IMR-90 (cell line): ENCODE results near the gene TIFAB. TPM values are rescaled to one million over a fixed set of nuclear protein-coding genes. Genes with fewer than 3 reads are reported as not detected.

Experiments used
- ATAC-seq: fragments of 200-7000 bp; cut with Tn5 transposase; 2 replicates; pipeline ENCODE4 v1.9.1; 2020; ENCODE audit warnings: low read depth, mild to moderate bottlenecking, moderate library complexity
- BruUV-seq: library from RNA; stranded (reverse); fragments of 400-500 nt; replicated peaks from 2 replicates; lab custom pipeline; 2021; lab: Mats Ljungman, UMichigan
- CTCF ChIA-PET: fragments of 300-600 bp; formaldehyde crosslinking; extraction: SDS; loops from one replicate; lab custom pipeline; 2021; ENCODE audit warnings: antibody characterized with exemption; lab: Yijun Ruan, JAX
- POLR2A ChIA-PET: fragments of 300-600 bp; sonication (Branson Sonifier 250); formaldehyde crosslinking; loops from one replicate; lab custom pipeline; 2022; ENCODE audit warnings: antibody characterized with exemption; ENCODE audit not compliant: unreplicated experiment; lab: Charles Lee
- DNase-seq: peaks from one replicate; pipeline ENCODE4 v3.0.0; 2013
- H2AFZ ChIP-seq: replicated peaks from 2 replicates; pipeline ENCODE3; 2013; ENCODE audit warnings: low read length, mild to moderate bottlenecking; ENCODE audit not compliant: poor library complexity
- H2AK5ac ChIP-seq: 2 replicates; pipeline ENCODE4 v1.6.1; 2013; ENCODE audit warnings: low read depth, low read length, inconsistent platforms
- H2AK9ac ChIP-seq: replicated peaks from 2 replicates; pipeline ENCODE3; 2013; ENCODE audit warnings: mild to moderate bottlenecking, low read depth, low read length, moderate library complexity; ENCODE audit not compliant: poor library complexity
- H2BK120ac ChIP-seq: 2 replicates; pipeline ENCODE4 v1.6.1; 2013; ENCODE audit warnings: low read depth, low read length, inconsistent platforms
- H2BK15ac ChIP-seq: 3 replicates; pipeline ENCODE4 v1.6.1; 2013; ENCODE audit warnings: low read depth, low read length, inconsistent platforms
- H2BK20ac ChIP-seq: 2 replicates; pipeline ENCODE4 v1.6.1; 2013; ENCODE audit warnings: low read depth, mild to moderate bottlenecking, inconsistent platforms, low read length, moderate library complexity
- H2BK5ac ChIP-seq: 2 replicates; pipeline ENCODE4 v1.6.1; 2013; ENCODE audit warnings: mild to moderate bottlenecking, low read depth, low read length, inconsistent platforms; ENCODE audit not compliant: poor library complexity, severe bottlenecking
- H3K14ac ChIP-seq: replicated peaks from 2 replicates; pipeline ENCODE4 v1.6.1; 2013; ENCODE audit warnings: low read depth, low read length, inconsistent platforms
- H3K18ac ChIP-seq: 2 replicates; pipeline ENCODE4 v1.6.1; 2013; ENCODE audit warnings: low read depth, low read length, control low read depth
- H3K23ac ChIP-seq: 2 replicates; pipeline ENCODE4 v1.6.1; 2013; ENCODE audit warnings: low read depth, low read length, inconsistent platforms
- H3K27ac ChIP-seq: 2 replicates; pipeline ENCODE4 v1.5.1; 2013; ENCODE audit warnings: mild to moderate bottlenecking, control low read depth, low read length; ENCODE audit not compliant: insufficient read depth
- H3K27me3 ChIP-seq: 2 replicates; pipeline ENCODE4 v1.6.1; 2013; ENCODE audit warnings: low read length; ENCODE audit not compliant: control insufficient read depth, insufficient read depth
- H3K36me3 ChIP-seq: 2 replicates; pipeline ENCODE4 v1.6.1; 2013; ENCODE audit warnings: low read length, mixed read lengths; ENCODE audit not compliant: control insufficient read depth, insufficient read depth
- H3K4ac ChIP-seq: 2 replicates; pipeline ENCODE4 v1.6.1; 2013; ENCODE audit warnings: low read depth, low read length, inconsistent platforms
- H3K4me1 ChIP-seq: 2 replicates; pipeline ENCODE4 v1.6.1; 2013; ENCODE audit warnings: low read length, mixed read lengths; ENCODE audit not compliant: control insufficient read depth, insufficient read depth
- H3K4me2 ChIP-seq: 2 replicates; pipeline ENCODE4 v1.6.1; 2013; ENCODE audit warnings: low read depth, mild to moderate bottlenecking, control low read depth, low read length, moderate library complexity
- H3K4me3 ChIP-seq: 2 replicates; pipeline ENCODE4 v1.5.1; 2013; ENCODE audit warnings: low read depth, mild to moderate bottlenecking, control low read depth, low read length, moderate library complexity; ENCODE audit not compliant: insufficient read depth
- H3K56ac ChIP-seq: 2 replicates; pipeline ENCODE4 v1.6.1; 2013; ENCODE audit warnings: low read length, inconsistent platforms; ENCODE audit not compliant: insufficient read depth; ENCODE audit errors: extremely low read depth
- H3K79me1 ChIP-seq, 2 experiments: 2 replicates each; pipeline ENCODE4 v1.6.1; 2013; ENCODE audit warnings: low read length in 2 of 2, inconsistent platforms in 1 of 2, low read depth in 1 of 2
- H3K9ac ChIP-seq: 2 replicates; pipeline ENCODE4 v1.6.1; 2013; ENCODE audit warnings: low read depth, low read length, control low read depth
- H3K9me1 ChIP-seq: 2 replicates; pipeline ENCODE4 v1.6.1; 2013; ENCODE audit warnings: low read length, inconsistent platforms; ENCODE audit not compliant: insufficient read depth
- H3K9me3 ChIP-seq: 2 replicates; pipeline ENCODE4 v1.6.1; 2013; ENCODE audit warnings: low read length; ENCODE audit not compliant: control insufficient read depth, insufficient read depth
- H4K20me1 ChIP-seq: 2 replicates; pipeline ENCODE4 v1.6.1; 2013; ENCODE audit warnings: low read length, inconsistent platforms; ENCODE audit not compliant: insufficient read depth
- H4K5ac ChIP-seq: 2 replicates; pipeline ENCODE4 v1.6.1; 2013; ENCODE audit warnings: mild to moderate bottlenecking, low read depth, low read length, control low read depth
- H4K8ac ChIP-seq, 2 experiments: 2 replicates each; pipeline ENCODE4 v1.6.1; 2013; ENCODE audit warnings: low read depth in 2 of 2, low read length in 2 of 2, control low read depth in 1 of 2, inconsistent platforms in 1 of 2
- H4K91ac ChIP-seq: 2 replicates; pipeline ENCODE4 v1.6.1; 2013; ENCODE audit warnings: low read depth, low read length, inconsistent platforms; ENCODE audit not compliant: insufficient read depth
- BHLHE40 ChIP-seq: fragments of 150-350 bp; IDR thresholded peaks from 2 replicates; pipeline ENCODE4 v1.6.1; 2016; ENCODE audit warnings: mild to moderate bottlenecking, low read depth, low read length
- CEBPB ChIP-seq: IDR thresholded peaks from 2 replicates; pipeline ENCODE4 v1.6.1; 2012; ENCODE audit warnings: low read depth, low read length, improper control_type of control experiment
- FOS ChIP-seq: fragments of 150-350 bp; IDR thresholded peaks from 2 replicates; pipeline ENCODE4 v1.6.1; 2016; ENCODE audit warnings: low read depth, low read length
- MAZ ChIP-seq: IDR thresholded peaks from 2 replicates; pipeline ENCODE4 v1.6.1; 2012; ENCODE audit warnings: low read depth, mild to moderate bottlenecking, low read length, improper control_type of control experiment, moderate library complexity, borderline replicate concordance
- NFE2L2 ChIP-seq: fragments of 150-350 bp; IDR thresholded peaks from 2 replicates; pipeline ENCODE4 v1.6.1; 2016; ENCODE audit warnings: low read depth, mild to moderate bottlenecking, low read length
- POLR2A ChIP-seq: IDR thresholded peaks from 2 replicates; pipeline ENCODE4 v1.6.1; 2012; ENCODE audit warnings: mild to moderate bottlenecking, low read depth, low read length
- RCOR1 ChIP-seq: IDR thresholded peaks from 2 replicates; pipeline ENCODE4 v1.6.1; 2012; ENCODE audit warnings: mild to moderate bottlenecking, low read length, improper control_type of control experiment; ENCODE audit not compliant: insufficient replicate concordance
- WGBS, 2 experiments: methylation state at CpG; one replicate each; pipeline versions ENCODE4 v1.1.5 to v1.1.7; 2013; ENCODE audit warnings: missing lambda C conversion rate in 2 of 2; ENCODE audit not compliant: insufficient read length in 1 of 2; ENCODE audit errors: extremely low coverage in 2 of 2; 5-methylcytosine and 5-hydroxymethylcytosine counted together
- dilution Hi-C: fragments of 300-500 bp; cut with HindIII; formaldehyde crosslinking; loops from one replicate; pipeline ENCODE4 v1.14.3; 2018; ENCODE audit warnings: low sequenced_read_pairs; ENCODE audit not compliant: unreplicated experiment
- in situ Hi-C: fragments of 300-500 bp; cut with MboI; formaldehyde crosslinking; loops from 3 replicates; pipeline ENCODE4 v1.14.3; 2019; ENCODE audit warnings: low sequenced_read_pairs, inconsistent platforms, mixed read lengths
- intact Hi-C: fragments of 100-400 bp; cut with micrococcal nuclease; formaldehyde crosslinking; loops from 2 replicates; pipeline ENCODE4 v1.10.0; 2022
- polyA plus RNA-seq, 3 experiments: library from polyadenylated mRNA; depleted of rRNA; stranded (reverse); fragments of >200 nt; gene quantifications; 2 replicates each; pipeline ENCODE4 v1.2.3, GENCODE V29; 2012; ENCODE audit warnings: low replicate concordance in 1 of 3
- total RNA-seq: library from RNA; depleted of rRNA; stranded (reverse); fragments of >200 nt; gene quantifications from 2 replicates; pipeline ENCODE4 v1.2.3, GENCODE V29; 2012
- TF ChIP-seq, protein P1 (sequence below): fragments of 150-350 bp; IDR thresholded peaks from 2 replicates; pipeline ENCODE4 v1.6.1; 2016; ENCODE audit warnings: low read depth, mild to moderate bottlenecking, low read length, moderate library complexity, borderline replicate concordance
- TF ChIP-seq, protein P2 (sequence below): fragments of 150-350 bp; IDR thresholded peaks from 2 replicates; pipeline ENCODE4 v1.6.1; 2017; ENCODE audit warnings: mild to moderate bottlenecking, antibody characterized with exemption, low read length, low read depth

TIFAB gene
- total and polyA plus RNA-seq, 2 of the 4 experiments (the other 2 are of a cell fraction), result not detected

DNA sequence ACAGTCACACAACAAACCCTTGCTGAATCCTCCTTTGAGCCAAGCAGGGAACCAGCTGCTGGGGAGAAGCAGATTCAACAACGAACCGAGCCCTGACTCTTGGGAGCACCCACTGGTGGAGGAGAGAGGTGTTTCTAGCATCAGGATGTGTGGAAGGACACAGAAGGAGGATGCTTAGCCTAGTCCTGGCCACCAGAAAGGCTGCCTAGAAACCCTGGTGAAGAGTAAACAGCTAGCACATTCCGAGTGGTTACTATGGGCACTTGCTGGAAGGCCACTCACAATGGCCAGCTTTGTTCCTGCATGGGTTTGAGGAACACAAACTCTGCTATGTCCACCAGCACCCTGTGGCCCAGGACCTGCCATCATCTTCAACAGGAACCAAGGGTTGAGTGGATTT lies 1.8 kb downstream of the TIFAB start:
- Histone ChIP-seq H2AK5ac (no peak overlapping the region), H4K8ac (no peak overlapping the region), H3K56ac (no peak overlapping the region), H3K27ac (no peak overlapping the region), H3K4me2 (no peak overlapping the region), H4K20me1 (no peaks in the 10 kb centered on the region), H2BK20ac (no peak overlapping the region), H2BK15ac (no peak overlapping the region), H2BK5ac (no peak overlapping the region), H3K14ac (no peak overlapping the region), H2AFZ (no peak overlapping the region), H3K9me3 (no peaks in the 10 kb centered on the region; the same call in 1 of the 2 replicates), H3K36me3 (no peaks in the 10 kb centered on the region), H3K23ac (no peak overlapping the region), H3K27me3 (peaks cover 45% of the 10 kb centered on the region), H3K4me3 (no peak overlapping the region), H3K9me1 (no peaks in the 10 kb centered on the region), H2AK9ac (no peak overlapping the region), H3K79me1 (no peaks in the 10 kb centered on the region), H3K4me1 (no peaks in the 10 kb centered on the region), H3K4ac (no peak overlapping the region), H3K9ac (no peak overlapping the region), H4K91ac (no peak overlapping the region), H4K5ac (no peak overlapping the region), H3K18ac (no peak overlapping the region), H2BK120ac (no peak overlapping the region)
- no peak for ATAC-seq
- no peak for DNase-seq
- TF ChIP-seq, protein P1, sequence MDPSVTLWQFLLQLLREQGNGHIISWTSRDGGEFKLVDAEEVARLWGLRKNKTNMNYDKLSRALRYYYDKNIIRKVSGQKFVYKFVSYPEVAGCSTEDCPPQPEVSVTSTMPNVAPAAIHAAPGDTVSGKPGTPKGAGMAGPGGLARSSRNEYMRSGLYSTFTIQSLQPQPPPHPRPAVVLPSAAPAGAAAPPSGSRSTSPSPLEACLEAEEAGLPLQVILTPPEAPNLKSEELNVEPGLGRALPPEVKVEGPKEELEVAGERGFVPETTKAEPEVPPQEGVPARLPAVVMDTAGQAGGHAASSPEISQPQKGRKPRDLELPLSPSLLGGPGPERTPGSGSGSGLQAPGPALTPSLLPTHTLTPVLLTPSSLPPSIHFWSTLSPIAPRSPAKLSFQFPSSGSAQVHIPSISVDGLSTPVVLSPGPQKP, result no peak
- TF ChIP-seq MAZ (no peak), NFE2L2 (no peak), FOS (no peak), RCOR1 (no peak), BHLHE40 (no peak), CEBPB (no peak), POLR2A (no peak)
- TF ChIP-seq, protein P2, sequence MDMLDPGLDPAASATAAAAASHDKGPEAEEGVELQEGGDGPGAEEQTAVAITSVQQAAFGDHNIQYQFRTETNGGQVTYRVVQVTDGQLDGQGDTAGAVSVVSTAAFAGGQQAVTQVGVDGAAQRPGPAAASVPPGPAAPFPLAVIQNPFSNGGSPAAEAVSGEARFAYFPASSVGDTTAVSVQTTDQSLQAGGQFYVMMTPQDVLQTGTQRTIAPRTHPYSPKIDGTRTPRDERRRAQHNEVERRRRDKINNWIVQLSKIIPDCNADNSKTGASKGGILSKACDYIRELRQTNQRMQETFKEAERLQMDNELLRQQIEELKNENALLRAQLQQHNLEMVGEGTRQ, result no peak
- WGBS, 2 experiments, result 67% methylated on average over 2 of the region's 3 CpGs; no CpG with 5 or more reads in 1 of the 2 experiments
- intact Hi-C loops, result no loop called here
- in situ Hi-C loops, result no loop called here
- POLR2A ChIA-PET, result no interaction called here
- CTCF ChIA-PET, result no interaction called here
- dilution Hi-C loops, result loop anchor here (25.0 kb wide), 1 partner anchor 112 kb away; no protein-coding TSS in a partner anchor
- BruUV-seq, result no TSS peak
